Vagina (tissue), 2 donors: ENCODE measurements around the gene MARCHF3.

Source experiments
- CTCF ChIP-seq, 3 experiments: fragments of 450-650 bp in 2 of 3; fragments of 200-600 bp in 1 of 3; sonication (generic) in 1 of 3; IDR thresholded peaks; one replicate each; pipeline ENCODE4 v1.5.1; 2017 to 2019; ENCODE audit warnings: antibody characterized with exemption in 3 of 3, mild to moderate bottlenecking in 2 of 3, moderate library complexity in 2 of 3
- POLR2AphosphoS5 ChIP-seq, 2 donors: sonication (generic); formaldehyde crosslinking; IDR thresholded peaks; one replicate each; pipeline ENCODE4 v1.9.0; 2017; ENCODE audit warnings: antibody characterized with exemption in 2 of 2, mild to moderate bottlenecking in 2 of 2, low read depth in 1 of 2; ENCODE audit not compliant: insufficient read depth in 1 of 2

- TF ChIP-seq POLR2AphosphoS5 (IDR thresholded peaks at IDR 0.05; ENCODE audit: insufficient read depth in 1 of 2, low read depth in 1 of 2) (no peak), CTCF (IDR thresholded peaks at IDR 0.05) (no peak)
These were observed 1.4 kb downstream of the MARCHF3 start for GRCh38 chr5:127028822-127029457.
